Measurements from ENCODE around the gene PYGM. TPM values are rescaled to one million over a fixed set of nuclear protein-coding genes. Genes with fewer than 3 reads are reported as not detected.

PYGM gene
- total and polyA plus RNA-seq, 2 of the 13 experiments (the other 11 are each of a cell fraction or from before 2014, with no cell fraction given): 0.11 to 0.12 TPM

GRCh38 chr11:64723907-64724862, 35.6 kb downstream of the PYGM start (continued):
- TF ChIP-seq ZNF142 (CRISPR knock-in tag; IDR thresholded peaks at IDR 0.05): no peak

GRCh38 chr11:64723117-64723906, 36.5 kb downstream of the PYGM start, which contains the start of gene NRXN2:
TSS of gene NRXN2 (minus strand) at chr11:64723197. CDS start at chr11:64713699, 9,498 bp downstream.
- peaks cover 34% of the 10 kb centered on the region for H3K4me1 ChIP-seq (ENCODE audit: insufficient read depth, low read length)
- H4K20me1 ChIP-seq (ENCODE audit: insufficient read depth, low read length): no peaks in the 10 kb centered on the region
- H3K27me3 ChIP-seq (ENCODE audit: control insufficient read depth in 1 of 2, insufficient read depth in 2 of 2, low read length in 2 of 2): peaks cover 3 to 39% of the 10 kb centered on the region in 2 experiments
- H3K79me2 ChIP-seq (ENCODE audit: insufficient read depth, low read length): no peaks in the 10 kb centered on the region
- FAIRE-seq (no peak), ATAC-seq (peak; percentile 81), DNase-seq (ENCODE audit: low spot score) (peak; percentile 34)
- intact Hi-C loops (cut with micrococcal nuclease; ENCODE audit: unreplicated experiment) (no loop called here), in situ Hi-C loops (cut with HindIII; ENCODE audit: extremely low pct_ligation_motif_present, low pct_unique_long_range_greater_than_20kb) (no loop called here)
- no peak within 1 kb of the TSS for H3K27ac ChIP-seq (ENCODE audit: extremely low read length, insufficient read depth, low read length)
- H3K4me3 ChIP-seq (replicated peaks in 1 of 3; ENCODE audit: insufficient read depth in 1 of 3, low read depth in 2 of 3, low read length in 3 of 3): peak within 1 kb of the TSS; percentile 50 to 68 (median 51); a peak in 5 of 6 replicates
- ChIA-PET CTCF (ENCODE audit: low intra/inter-chr PET ratio, low total read pairs) (interaction anchor here (0.8 to 1.4 kb wide), 2 partner anchors 35 kb away, joined by 4 read pairs; no protein-coding TSS in a partner anchor), POLR2A (no interaction called here)
- H3K4me2 ChIP-seq (ENCODE audit: low read depth, low read length): peak within 1 kb of the TSS; percentile 58
- no peaks in the 10 kb centered on the region for H3K9me3 ChIP-seq (ENCODE audit: low read length)
- H3K9ac ChIP-seq (ENCODE audit: insufficient read depth, low read depth, low read length): no peak within 1 kb of the TSS
- WGBS (ENCODE audit: low lambda C conversion rate): 33% methylated on average over 8 of the region's 66 CpGs
- H2AFZ ChIP-seq (ENCODE audit: low read length): no peak within 1 kb of the TSS
- no peaks in the 10 kb centered on the region for H3K36me3 ChIP-seq (replicated peaks in 1 of 2; ENCODE audit: control insufficient read depth in 1 of 2, insufficient read depth in 2 of 2, low read length in 2 of 2)
- no TSS peak for BruUV-seq (replicated peaks)
- TF ChIP-seq TEAD2 (CRISPR knock-in tag; IDR thresholded peaks at IDR 0.05): no peak
- no peak for TF ChIP-seq MTF1 (CRISPR knock-in tag; IDR thresholded peaks at IDR 0.05)
- no peak for TF ChIP-seq E2F1 (CRISPR knock-in tag; IDR thresholded peaks at IDR 0.05)
- no peak for TF ChIP-seq KDM5A (IDR thresholded peaks at IDR 0.05; ENCODE audit: borderline replicate concordance, low read length)
- no peak for TF ChIP-seq SKIL (CRISPR knock-in tag; IDR thresholded peaks at IDR 0.05; ENCODE audit: borderline replicate concordance)
- TF ChIP-seq PAX8 (CRISPR knock-in tag; IDR thresholded peaks at IDR 0.05; ENCODE audit: borderline replicate concordance): no peak
- TF ChIP-seq KLF16 (CRISPR knock-in tag; IDR thresholded peaks at IDR 0.05): no peak

Data from HepG2 (cell line).